Sigmoid colon (tissue), 4 donors: Measurements from ENCODE around the gene KRT36.

ENCODE experiments used
- CTCF ChIP-seq, 4 experiments: fragments of 450-650 bp in 3 of 4; fragments of 200-600 bp in 1 of 4; IDR thresholded peaks; one replicate each; pipeline ENCODE4 v1.5.1; 2016 to 2019; ENCODE audit warnings: antibody characterized with exemption in 4 of 4, mild to moderate bottlenecking in 3 of 4, moderate library complexity in 2 of 4
- EP300 ChIP-seq, 4 donors: sonication (generic); formaldehyde crosslinking; IDR thresholded peaks; one replicate each; pipeline ENCODE4 v1.6.1; 2017; ENCODE audit warnings: antibody characterized with exemption in 4 of 4
- POLR2AphosphoS5 ChIP-seq, 4 donors: sonication (generic); formaldehyde crosslinking; IDR thresholded peaks; one replicate each; pipeline ENCODE4 v1.6.1; 2017; ENCODE audit warnings: antibody characterized with exemption in 4 of 4

GRCh38 chr17:41489531-41489930 lies at the start of gene KRT36:
- TF ChIP-seq CTCF (IDR thresholded peaks at IDR 0.05) (no peak), POLR2AphosphoS5 (IDR thresholded peaks at IDR 0.05) (no peak), EP300 (IDR thresholded peaks at IDR 0.05) (no peak)
